HCT116 (cell line): ENCODE data around the gene TAF1D.

Experiments used
- CTCF ChIP-seq, 3 experiments: fragments of 200-600 bp in 1 of 3; sonication (generic) in 1 of 3; IDR thresholded peaks in 2 of 3; conservative IDR thresholded peaks in 1 of 3; 2 replicates each; pipeline ENCODE4 v1.5.1; 2012 to 2017; ENCODE audit warnings: low read depth in 2 of 3, low read length in 2 of 3, antibody characterized with exemption in 1 of 3, borderline replicate concordance in 1 of 3, control low read depth in 1 of 3, mild to moderate bottlenecking in 1 of 3, mixed read lengths in 1 of 3, mixed run types in 1 of 3, moderate library complexity in 1 of 3; ENCODE audit not compliant: insufficient read depth in 1 of 3
- EGR1 ChIP-seq: IDR thresholded peaks from 2 replicates; pipeline ENCODE4 v1.6.1; 2012; ENCODE audit warnings: low read depth
- POLR2A ChIP-seq: IDR thresholded peaks from 2 replicates; pipeline ENCODE4 v1.7.0; 2011; ENCODE audit warnings: borderline replicate concordance; ENCODE audit not compliant: insufficient read depth, insufficient read length; ENCODE audit errors: extremely low read depth
- POLR2AphosphoS5 ChIP-seq: IDR thresholded peaks from 2 replicates; pipeline ENCODE4 v1.6.1; 2011; ENCODE audit warnings: mild to moderate bottlenecking, low read depth, low read length, moderate library complexity
- RAD21 ChIP-seq: IDR thresholded peaks from 2 replicates; pipeline ENCODE4 v1.6.1; 2012; ENCODE audit warnings: low read depth, mild to moderate bottlenecking
- YY1 ChIP-seq: IDR thresholded peaks from 2 replicates; pipeline ENCODE4 v1.6.1; 2011; ENCODE audit warnings: low read length, low read depth, moderate library complexity, mild to moderate bottlenecking; ENCODE audit not compliant: insufficient replicate concordance; ENCODE audit errors: extremely low read depth

DNA sequence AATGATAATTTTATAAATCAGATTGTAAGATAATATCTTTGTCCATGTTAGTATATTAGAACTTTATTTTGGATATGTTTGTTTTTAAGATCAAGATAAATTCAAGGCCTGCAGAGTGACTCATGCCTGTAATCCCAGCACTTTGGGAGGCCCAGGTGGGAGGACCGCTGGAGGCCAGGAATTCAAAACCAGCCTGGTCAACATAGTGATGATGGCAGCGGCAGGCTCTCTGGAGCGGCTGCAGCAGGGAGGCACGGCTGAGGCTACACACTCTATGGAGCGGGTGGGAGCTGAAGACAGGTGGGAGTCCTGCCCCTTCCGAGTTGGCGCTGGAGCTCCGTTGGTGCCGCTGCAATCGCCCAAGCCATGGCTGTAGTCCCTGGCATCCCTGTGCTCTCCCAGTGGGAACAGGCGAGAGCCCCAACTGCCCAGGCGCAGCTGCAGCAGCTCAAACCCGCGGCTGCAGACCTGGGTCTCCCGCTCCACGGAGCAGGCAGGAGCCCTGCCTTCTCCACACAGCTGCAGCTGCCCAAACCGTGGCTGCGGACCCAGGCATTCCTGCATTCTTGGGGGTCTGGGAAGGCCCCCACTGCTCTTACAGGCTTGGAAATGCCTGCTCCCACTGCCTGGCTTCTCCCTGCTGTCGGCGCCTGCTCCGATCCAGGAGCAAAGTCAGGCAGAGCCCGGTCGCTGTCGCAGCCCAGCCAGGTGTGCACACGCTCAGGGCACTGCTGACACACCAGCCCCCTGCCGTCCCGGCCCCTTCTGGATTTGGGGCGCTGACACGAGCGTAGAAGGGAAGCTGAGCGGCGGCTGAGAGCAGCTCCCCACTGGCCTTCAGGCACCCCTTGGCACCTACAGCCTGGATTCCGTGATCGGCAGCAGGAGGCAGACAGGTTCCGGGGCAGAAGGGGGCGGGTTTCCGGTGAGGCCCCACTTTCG, 16.9 kb upstream of the TAF1D start:
- TF ChIP-seq CTCF (IDR thresholded peaks at IDR 0.05 in 2 of 3, conservative IDR thresholded peaks at IDR 0.05 in 1 of 3; ENCODE audit: borderline replicate concordance in 1 of 3, insufficient read depth in 1 of 3, low read depth in 2 of 3, low read length in 2 of 3) (no peak), POLR2A (no peak), EGR1 (no peak), RAD21 (no peak), POLR2AphosphoS5 (no peak), YY1 (no peak)
